Ascending aorta (tissue), 2 donors: ENCODE results near the gene PRKG2. TPM values are rescaled to one million over a fixed set of nuclear protein-coding genes. Genes with fewer than 3 reads are reported as not detected.
"Not testable (repeated sequence)": the region's sequence is repeated elsewhere in the genome, so short reads cannot be mapped to it uniquely, and the experiment has no call there.

ENCODE experiments used
- DNase-seq, 2 donors: peaks; one replicate each; pipeline ENCODE4 v3.0.0-alpha.2; 2019; ENCODE audit warnings: low spot score in 2 of 2
- H3K27ac ChIP-seq, 2 donors: fragments of 200-600 bp; sonication (generic); one replicate each; pipeline ENCODE4 v1.5.1; 2016 to 2017; ENCODE audit warnings: mild to moderate bottlenecking in 1 of 2
- H3K27me3 ChIP-seq: fragments of 200-600 bp; sonication (generic); one replicate; pipeline ENCODE4 v1.5.1; 2017
- H3K36me3 ChIP-seq, 2 donors: fragments of 200-600 bp; sonication (generic); one replicate each; pipeline ENCODE4 v1.5.1; 2016
- H3K4me1 ChIP-seq, 2 donors: fragments of 200-600 bp; sonication (generic); one replicate each; pipeline ENCODE4 v1.5.1; 2016 to 2017; ENCODE audit warnings: mild to moderate bottlenecking in 1 of 2
- H3K4me3 ChIP-seq, 2 donors: fragments of 200-600 bp; sonication (generic); one replicate each; pipeline ENCODE4 v1.5.1; 2016 to 2017; ENCODE audit warnings: mild to moderate bottlenecking in 1 of 2
- H3K9me3 ChIP-seq, 2 donors: fragments of 200-600 bp; sonication (generic); one replicate each; pipeline ENCODE4 v1.5.1; 2016
- CTCF ChIP-seq, 3 experiments: fragments of 200-600 bp in 2 of 3; fragments of 450-650 bp in 1 of 3; sonication (generic) in 2 of 3; IDR thresholded peaks; one replicate each; pipeline ENCODE4 v1.5.1; 2016 to 2019; ENCODE audit warnings: antibody characterized with exemption in 3 of 3, mild to moderate bottlenecking in 1 of 3, moderate library complexity in 1 of 3
- intact Hi-C: fragments of 100-400 bp; cut with DNase I; formaldehyde crosslinking; loops from one replicate; pipeline ENCODE4 v1.15.1; 2023
- total RNA-seq: library from RNA; depleted of rRNA; stranded (reverse); fragments of >200 nt; gene quantifications from one replicate; pipeline ENCODE4 v1.1.0, GENCODE V29; 2016

The PRKG2 gene
- total RNA-seq, 1 donor from 2014 or later = not detected

GRCh38 chr4:81237791-81238190, 22.8 kb upstream of the PRKG2 start:
- Histone ChIP-seq H3K4me1 (no peaks in the 10 kb centered on the region), H3K9me3 (no peaks in the 10 kb centered on the region), H3K27me3 (no peaks in the 10 kb centered on the region), H3K27ac (no peak overlapping the region), H3K4me3 (no peak overlapping the region), H3K36me3 (no peaks in the 10 kb centered on the region)
- intact Hi-C loops = no loop called here
- no peak for DNase-seq
- TF ChIP-seq CTCF (IDR thresholded peaks at IDR 0.05) = no peak

- no peak for TF ChIP-seq CTCF (IDR thresholded peaks at IDR 0.05)
- no peak overlapping the region for H3K4me3 ChIP-seq
- no peak for DNase-seq
- H3K4me1 ChIP-seq = no peaks in the 10 kb centered on the region
- no peaks in the 10 kb centered on the region for H3K36me3 ChIP-seq
- intact Hi-C loops = no loop called here
- no peaks in the 10 kb centered on the region for H3K9me3 ChIP-seq
- no peaks in the 10 kb centered on the region for H3K27me3 ChIP-seq
- no peak overlapping the region for H3K27ac ChIP-seq
Observed at GRCh38 chr4:81235982-81236749, 21.1 kb upstream of the PRKG2 start.

GRCh38 chr4:81227968-81228367, 12.9 kb upstream of the PRKG2 start:
- H3K4me1 ChIP-seq = no peaks in the 10 kb centered on the region
- DNase-seq = no peak
- TF ChIP-seq CTCF (IDR thresholded peaks at IDR 0.05) = no peak
- H3K9me3 ChIP-seq = no peaks in the 10 kb centered on the region
- no peak overlapping the region for H3K27ac ChIP-seq
- no peak overlapping the region for H3K4me3 ChIP-seq
- no peaks in the 10 kb centered on the region for H3K36me3 ChIP-seq
- intact Hi-C loops = no loop called here
- H3K27me3 ChIP-seq = no peaks in the 10 kb centered on the region

GRCh38 chr4:81227138-81227537, 12.1 kb upstream of the PRKG2 start:
- no peak for TF ChIP-seq CTCF (IDR thresholded peaks at IDR 0.05)
- Histone ChIP-seq H3K36me3 (no peaks in the 10 kb centered on the region), H3K9me3 (no peaks in the 10 kb centered on the region), H3K4me1 (no peaks in the 10 kb centered on the region), H3K4me3 (no peak overlapping the region), H3K27me3 (no peaks in the 10 kb centered on the region), H3K27ac (no peak overlapping the region)
- DNase-seq = no peak
- intact Hi-C loops = no loop called here

GRCh38 chr4:81225252-81225651, 10.2 kb upstream of the PRKG2 start:
- DNase-seq = no peak
- TF ChIP-seq CTCF (IDR thresholded peaks at IDR 0.05) = no peak
- no peak overlapping the region for H3K4me3 ChIP-seq
- H3K9me3 ChIP-seq = no peaks in the 10 kb centered on the region
- H3K27me3 ChIP-seq = no peaks in the 10 kb centered on the region
- no peak overlapping the region for H3K27ac ChIP-seq
- no peaks in the 10 kb centered on the region for H3K36me3 ChIP-seq
- H3K4me1 ChIP-seq = no peaks in the 10 kb centered on the region
- intact Hi-C loops = no loop called here

- DNase-seq, H3K36me3 ChIP-seq, H3K27ac ChIP-seq, H3K27me3 ChIP-seq, H3K9me3 ChIP-seq, H3K4me3 ChIP-seq, intact Hi-C loops, H3K4me1 ChIP-seq: not testable (repeated sequence)
Observed at GRCh38 chr4:81222082-81222472, 7.1 kb upstream of the PRKG2 start.
